GM18526 (cell line): Measurements from ENCODE around the gene RPL12.

Source experiments
- POLR2A ChIP-seq: IDR thresholded peaks from 3 replicates; pipeline ENCODE4 v1.6.1; 2011; ENCODE audit not compliant: insufficient read length; ENCODE audit errors: extremely low read depth

RPL12 gene

GRCh38 chr9:127405344-127406125 is 45.7 kb downstream of the RPL12 start:
- TF ChIP-seq POLR2A: no peak

GRCh38 chr9:127404631-127405030 is 46.6 kb downstream of the RPL12 start:
- no peak for TF ChIP-seq POLR2A

DNA sequence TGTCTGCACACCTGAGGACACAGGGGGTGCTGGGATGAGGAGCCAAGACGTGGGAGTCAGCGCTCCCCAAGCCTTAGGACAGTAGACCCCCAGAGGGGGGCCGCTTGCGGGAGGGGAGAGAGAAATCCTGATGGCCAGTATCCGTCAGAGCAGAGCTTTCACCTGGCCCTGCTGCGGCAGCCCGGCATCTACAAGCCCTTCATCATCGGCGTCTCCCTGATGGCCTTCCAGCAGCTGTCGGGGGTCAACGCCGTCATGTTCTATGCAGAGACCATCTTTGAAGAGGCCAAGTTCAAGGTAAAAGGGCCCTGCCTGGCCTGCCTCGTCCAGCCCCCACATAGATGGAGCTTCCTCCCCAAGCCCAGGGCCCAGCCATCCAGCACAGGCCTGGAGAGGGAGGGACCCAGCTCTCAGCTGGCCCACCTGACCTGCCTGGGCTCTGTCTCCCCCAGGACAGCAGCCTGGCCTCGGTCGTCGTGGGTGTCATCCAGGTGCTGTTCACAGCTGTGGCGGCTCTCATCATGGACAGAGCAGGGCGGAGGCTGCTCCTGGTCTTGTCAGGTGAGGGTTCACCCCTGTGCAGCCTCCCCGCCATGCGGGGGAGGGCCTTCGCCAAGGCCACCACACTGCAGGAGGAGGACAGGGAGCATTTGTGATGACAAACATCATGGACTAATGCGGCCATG is 47.6 kb downstream of the RPL12 start:
- TF ChIP-seq POLR2A: no peak

DNA sequence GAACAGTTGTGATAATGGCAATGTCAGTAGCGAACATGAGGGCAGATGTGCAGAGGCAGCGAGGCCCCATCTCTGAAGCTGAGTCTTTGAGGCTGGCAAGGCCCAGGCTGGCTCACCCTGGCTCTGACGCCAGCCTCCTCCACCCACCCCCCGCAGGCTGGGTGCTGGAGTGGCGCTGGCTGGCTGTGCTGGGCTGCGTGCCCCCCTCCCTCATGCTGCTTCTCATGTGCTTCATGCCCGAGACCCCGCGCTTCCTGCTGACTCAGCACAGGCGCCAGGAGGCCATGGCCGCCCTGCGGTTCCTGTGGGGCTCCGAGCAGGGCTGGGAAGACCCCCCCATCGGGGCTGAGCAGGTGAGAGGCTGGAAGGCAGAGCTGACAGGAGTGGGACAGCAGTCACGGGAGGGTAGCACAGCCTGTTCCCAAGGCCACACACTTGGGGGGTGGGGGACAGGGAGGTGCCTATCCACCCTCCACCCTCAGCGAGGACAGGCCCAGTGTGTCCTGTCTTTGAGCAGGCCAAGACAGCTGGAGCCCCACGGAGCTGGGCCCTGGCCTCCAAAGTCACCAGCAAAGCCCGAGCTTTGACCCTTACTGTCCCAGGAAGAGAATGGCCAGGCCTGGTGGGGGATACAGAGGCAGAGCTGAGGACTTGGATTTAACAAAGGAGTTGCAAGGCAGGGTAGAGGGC is 48.7 kb downstream of the RPL12 start:
- no peak for TF ChIP-seq POLR2A

- TF ChIP-seq POLR2A: no peak
Measured at GRCh38 chr9:127399736-127400269, 51.4 kb downstream of the RPL12 start.

DNA sequence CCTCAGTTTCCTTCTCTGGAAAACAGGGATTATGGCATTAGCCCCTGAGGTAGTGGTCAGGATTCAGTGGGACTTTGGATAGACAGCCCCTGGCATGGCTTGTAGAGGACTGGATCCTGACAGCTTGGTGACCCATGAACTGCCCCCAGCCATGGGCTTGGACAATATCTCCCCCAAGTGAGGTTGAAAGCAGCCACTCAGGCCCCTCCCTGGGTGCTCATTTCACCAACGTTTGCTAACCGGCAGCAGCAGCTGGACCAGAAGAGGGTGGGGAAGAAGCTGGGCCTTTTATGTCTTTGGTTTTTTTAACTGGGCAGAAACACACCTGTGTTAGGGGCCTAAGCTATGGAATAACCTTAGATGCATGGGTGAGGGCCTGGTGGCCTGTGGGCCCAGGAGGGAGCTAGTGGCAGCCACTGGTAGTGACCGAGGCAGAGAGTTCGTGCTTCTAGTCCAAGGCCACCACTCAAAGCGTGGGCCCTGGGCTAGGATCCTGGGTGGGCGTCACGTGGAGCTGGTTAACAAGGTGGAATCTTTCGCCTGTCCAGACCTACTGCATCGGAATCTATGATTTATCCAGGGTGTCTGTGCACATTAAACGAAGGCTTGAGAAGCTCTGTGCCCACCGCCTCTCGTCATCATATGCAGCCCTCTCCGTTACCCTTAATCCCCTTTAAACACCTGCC is 52.3 kb downstream of the RPL12 start:
- TF ChIP-seq POLR2A: no peak

DNA sequence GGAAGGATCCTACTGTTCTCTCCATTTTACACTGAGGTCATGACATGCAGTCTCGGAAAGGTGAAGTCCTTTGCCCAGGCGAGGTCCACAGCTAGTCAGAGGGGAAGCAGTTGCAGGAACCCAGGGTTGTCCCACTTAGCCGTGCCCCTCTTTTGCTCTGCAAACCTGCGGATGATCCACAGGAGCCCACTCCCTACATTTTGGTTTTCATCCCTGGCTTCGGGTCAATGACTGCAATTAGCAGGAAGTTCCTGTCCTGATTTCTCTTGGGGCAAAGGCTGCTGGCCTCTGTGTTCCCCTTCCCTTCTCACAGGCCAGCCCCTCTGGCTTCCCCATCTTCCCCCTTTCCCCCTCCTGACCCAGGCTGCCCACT is 52.9 kb downstream of the RPL12 start:
- TF ChIP-seq POLR2A: no peak
